Measurements from ENCODE around the gene LDB2.
"Not testable (repeated sequence)": the region's sequence is repeated elsewhere in the genome, so short reads cannot be mapped to it uniquely, and the experiment has no call there.

DNA sequence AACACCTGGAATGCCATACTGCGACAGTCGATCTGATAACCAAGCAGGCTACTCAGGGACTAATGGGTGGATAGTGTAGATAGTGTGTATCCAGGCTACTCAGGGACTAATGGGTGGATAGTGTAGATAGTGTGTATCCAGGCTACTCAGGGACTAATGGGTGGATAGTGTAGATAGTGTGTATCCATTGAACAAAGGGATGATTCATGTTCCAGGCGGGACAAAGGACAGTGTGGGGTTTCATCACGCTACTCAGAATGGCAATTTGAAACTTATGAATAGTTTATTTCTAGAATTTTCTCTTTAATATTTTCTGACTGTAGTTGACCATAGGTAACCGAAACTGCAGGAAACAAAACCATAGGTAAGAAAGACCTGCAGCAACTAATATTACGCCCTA, 374.9 kb downstream of the LDB2 start:
- not testable (repeated sequence) for TF ChIP-seq EZH2 (IDR thresholded peaks at IDR 0.05); POLR2AphosphoS5 (IDR thresholded peaks at IDR 0.05; ENCODE audit: borderline replicate concordance, low read depth, low read length); FOXP2 (optimal IDR thresholded peaks at IDR 0.05; ENCODE audit: control extremely low read depth, extremely low read length, insufficient read depth)
